HEK293 (cell line): Measurements from ENCODE around the gene PARS2.

Experiments
- BCL11B ChIP-seq: fragments of 450-650 bp; formaldehyde crosslinking; IDR thresholded peaks from 2 replicates; pipeline ENCODE4 v1.5.1; 2016; ENCODE audit warnings: low read depth, missing biosample characterization, missing genetic modification characterization
- CTCF ChIP-seq: fragments of 450-650 bp; formaldehyde crosslinking; IDR thresholded peaks from 2 replicates; pipeline ENCODE4 v1.5.1; 2016; ENCODE audit warnings: missing biosample characterization, missing genetic modification characterization
- REST ChIP-seq: fragments of 450-650 bp; formaldehyde crosslinking; IDR thresholded peaks from 2 replicates; pipeline ENCODE4 v1.5.1; 2016; ENCODE audit warnings: missing biosample characterization, missing genetic modification characterization
- ZBTB20 ChIP-seq: fragments of 450-650 bp; formaldehyde crosslinking; IDR thresholded peaks from 2 replicates; pipeline ENCODE4 v1.5.1; 2016; ENCODE audit warnings: missing biosample characterization, missing genetic modification characterization
- ZNF23 ChIP-seq: fragments of 450-650 bp; formaldehyde crosslinking; IDR thresholded peaks from 2 replicates; pipeline ENCODE4 v1.5.1; 2016; ENCODE audit warnings: missing biosample characterization, missing genetic modification characterization, borderline replicate concordance
- ZNF426 ChIP-seq: fragments of 450-650 bp; formaldehyde crosslinking; IDR thresholded peaks from 2 replicates; pipeline ENCODE4 v1.5.1; 2017; ENCODE audit warnings: missing biosample characterization, missing genetic modification characterization, mild to moderate bottlenecking, inconsistent platforms, moderate library complexity
- ZNF677 ChIP-seq: fragments of 450-650 bp; IDR thresholded peaks from 2 replicates; pipeline ENCODE4 v1.5.0; 2018; ENCODE audit warnings: missing biosample characterization, mild to moderate bottlenecking, missing genetic modification characterization, moderate library complexity
- ZSCAN30 ChIP-seq: fragments of 450-650 bp; IDR thresholded peaks from 2 replicates; pipeline ENCODE4 v1.5.1; 2018; ENCODE audit warnings: missing biosample characterization, mild to moderate bottlenecking, missing genetic modification characterization, moderate library complexity

GRCh38 chr1:54808443-54809207, 44.3 kb upstream of the PARS2 start:
- no peak for TF ChIP-seq CTCF (tag by site-specific recombination)
- TF ChIP-seq ZBTB20 (tag by site-specific recombination) = no peak
- TF ChIP-seq ZNF677 (tag by site-specific recombination) = no peak
- TF ChIP-seq ZNF426 (tag by site-specific recombination) = no peak
- TF ChIP-seq BCL11B (tag by site-specific recombination) = no peak
- TF ChIP-seq ZNF23 (tag by site-specific recombination) = no peak
- no peak for TF ChIP-seq REST (tag by site-specific recombination)
- no peak for TF ChIP-seq ZSCAN30 (tag by site-specific recombination)
